GM19452 (cell line): ENCODE data around the gene GMDS.
"Not testable (repeated sequence)": the region's sequence is repeated elsewhere in the genome, so short reads cannot be mapped to it uniquely, and the experiment has no call there.

Experiments
- ATAC-seq: cut with Tn5 transposase; IDR thresholded peaks from one replicate; pipeline ENCODE4 v1.9.1; 2021; ENCODE audit not compliant: unreplicated experiment

GMDS gene

DNA sequence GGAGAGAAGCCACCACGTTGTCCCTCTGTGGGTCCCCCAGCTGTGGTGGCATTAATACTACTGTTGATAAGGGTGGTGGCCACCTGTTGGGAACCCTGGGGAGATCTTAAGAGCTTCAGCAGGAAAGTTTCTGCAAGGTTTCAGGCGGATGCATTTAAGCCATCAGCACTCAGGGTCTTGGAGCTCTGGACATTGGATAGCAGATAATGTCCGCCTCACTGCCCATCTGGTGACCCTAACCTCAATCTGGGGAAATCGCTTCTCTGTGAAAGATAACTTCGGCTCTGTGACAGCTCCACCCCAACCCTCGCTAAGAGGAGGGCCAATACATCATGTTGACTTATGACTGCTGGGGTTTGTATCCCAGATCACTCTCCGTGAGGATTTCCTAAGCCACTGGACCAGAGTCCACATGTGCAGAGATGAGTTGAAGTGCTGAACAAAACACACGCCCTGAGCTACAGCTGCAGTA lies 542.8 kb downstream of the GMDS start:
- no peak for ATAC-seq

DNA sequence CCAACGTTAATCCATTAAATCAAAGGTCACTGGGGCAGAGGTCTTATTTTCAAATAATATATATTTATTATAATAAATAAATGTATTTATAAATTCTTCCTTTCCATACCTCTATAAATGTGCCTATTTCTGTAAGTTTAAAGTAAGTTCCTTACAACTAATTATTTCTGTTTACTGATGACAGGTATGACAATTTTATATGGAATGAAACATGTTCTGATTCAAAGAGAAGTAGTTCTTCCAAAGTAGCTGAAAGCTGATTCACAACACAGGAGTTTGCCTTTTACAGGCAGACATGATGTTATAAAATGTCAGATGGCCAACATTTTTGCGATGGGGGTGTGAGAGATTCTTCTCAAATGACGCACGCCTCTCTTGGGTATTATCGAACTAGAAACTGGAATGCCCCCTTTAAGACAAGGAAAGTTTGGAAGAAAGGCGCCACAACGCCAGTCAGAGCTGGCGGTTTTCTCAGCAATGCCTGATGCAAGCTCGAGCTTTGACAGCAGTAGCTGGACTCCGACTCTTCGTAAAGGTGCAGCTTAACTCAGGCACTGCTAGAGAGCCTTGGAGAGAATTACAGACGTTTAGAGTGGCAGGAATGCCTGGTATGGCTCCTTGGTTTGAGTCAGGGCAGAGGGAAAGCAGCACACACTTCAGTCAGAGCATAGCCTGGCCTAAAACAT lies 543.6 kb downstream of the GMDS start:
- ATAC-seq, result no peak

DNA sequence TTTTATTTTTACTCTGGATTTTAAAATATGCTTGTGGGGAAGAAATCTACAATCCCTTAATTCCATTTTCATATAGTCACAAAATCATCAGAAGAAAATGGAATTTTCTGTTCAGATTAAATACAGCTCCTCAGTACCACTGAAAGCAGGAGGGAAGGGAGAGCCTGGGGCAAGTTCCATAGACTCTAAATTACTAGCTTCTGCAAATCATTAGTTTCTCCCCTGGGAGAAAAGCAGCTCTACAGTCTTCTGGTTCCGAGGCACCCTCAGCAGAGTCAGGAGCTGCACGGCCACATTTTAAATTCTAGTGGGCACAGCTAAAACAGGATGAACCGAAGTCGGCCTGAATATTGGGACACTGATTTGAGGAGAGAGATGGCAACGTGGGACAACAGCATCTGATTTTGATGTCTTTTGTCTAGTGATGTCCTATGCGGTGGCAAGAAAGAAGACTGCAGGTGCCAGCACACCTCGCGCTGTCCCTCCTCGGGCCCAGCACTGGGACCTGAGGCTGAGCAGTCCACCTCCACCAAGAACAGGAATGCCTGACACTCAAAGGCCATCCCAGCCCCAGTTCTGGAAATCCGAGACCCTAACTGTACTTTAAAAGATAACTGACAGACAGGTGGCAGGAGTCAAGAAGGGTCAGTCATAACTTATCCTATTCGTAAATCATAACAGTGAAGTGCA lies 545.0 kb downstream of the GMDS start:
- ATAC-seq, result no peak

DNA sequence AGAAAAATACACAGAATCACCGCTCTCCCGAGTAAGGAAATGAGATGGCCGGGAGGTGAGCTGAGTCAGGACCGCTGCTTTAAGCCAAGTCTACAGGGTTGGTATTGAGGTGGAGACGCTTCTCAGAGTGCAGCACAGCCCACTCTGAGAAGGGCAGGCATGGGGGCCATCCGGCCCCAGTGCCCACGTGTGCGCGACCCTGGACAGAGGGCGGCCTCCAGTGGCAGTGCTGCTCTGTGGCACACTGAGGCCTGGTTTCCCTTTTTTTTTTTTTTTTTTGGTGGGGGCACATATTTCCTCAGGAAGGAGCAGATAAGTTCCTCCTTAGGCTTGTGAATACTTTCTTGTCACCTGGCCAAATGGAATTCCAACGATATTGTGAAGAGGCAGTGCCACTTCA lies 546.9 kb downstream of the GMDS start:
- ATAC-seq, result no peak

DNA sequence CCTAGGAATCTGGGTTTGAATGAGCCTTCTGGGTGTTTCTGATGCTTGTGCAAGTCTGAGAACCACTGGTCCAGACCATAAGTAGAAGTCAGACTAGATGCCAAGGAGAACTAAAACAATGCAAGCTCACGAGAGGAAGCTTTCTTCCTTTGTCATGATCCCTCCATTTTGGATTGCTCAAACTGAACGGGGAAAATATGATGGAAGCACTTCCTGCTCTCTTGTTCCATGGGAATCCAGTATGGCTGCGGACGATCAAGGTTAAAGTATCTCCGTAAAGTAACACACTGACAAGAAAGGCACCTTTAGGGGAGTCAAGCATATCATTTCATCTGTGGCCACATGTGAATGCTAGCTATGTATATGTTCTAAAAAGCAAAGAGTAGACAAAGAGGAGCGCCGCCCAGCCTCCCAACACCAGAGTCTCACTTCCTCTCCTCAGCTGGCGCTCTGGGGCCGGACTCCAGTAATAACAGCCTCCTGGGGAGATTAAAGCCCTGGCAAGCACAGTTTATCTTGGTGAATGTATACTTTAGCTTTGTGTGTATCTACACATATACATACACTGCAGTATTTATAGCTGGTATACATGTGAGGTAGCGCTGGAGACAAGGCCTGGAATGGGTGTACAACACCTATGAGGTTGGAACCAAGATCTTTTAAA lies 547.6 kb downstream of the GMDS start:
- no peak for ATAC-seq

DNA sequence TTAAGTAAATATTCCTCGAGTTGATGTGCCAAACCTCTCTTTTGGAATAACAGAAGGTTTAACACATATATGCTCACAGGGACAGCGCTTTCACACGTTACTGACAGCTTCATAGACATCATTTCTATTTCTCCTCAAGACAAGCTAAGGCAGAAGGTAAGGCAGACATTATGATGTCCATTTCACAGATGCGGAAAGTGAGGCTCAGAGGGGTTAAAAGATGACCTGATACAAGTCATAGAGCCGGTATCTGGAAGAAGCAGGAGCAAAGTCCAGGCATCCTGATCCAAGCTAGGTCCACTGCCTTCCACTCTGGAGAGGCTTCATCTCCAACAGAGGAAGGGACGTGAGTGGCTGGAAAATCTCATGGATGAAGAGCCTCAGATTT lies 548.9 kb downstream of the GMDS start:
- no peak for ATAC-seq

DNA sequence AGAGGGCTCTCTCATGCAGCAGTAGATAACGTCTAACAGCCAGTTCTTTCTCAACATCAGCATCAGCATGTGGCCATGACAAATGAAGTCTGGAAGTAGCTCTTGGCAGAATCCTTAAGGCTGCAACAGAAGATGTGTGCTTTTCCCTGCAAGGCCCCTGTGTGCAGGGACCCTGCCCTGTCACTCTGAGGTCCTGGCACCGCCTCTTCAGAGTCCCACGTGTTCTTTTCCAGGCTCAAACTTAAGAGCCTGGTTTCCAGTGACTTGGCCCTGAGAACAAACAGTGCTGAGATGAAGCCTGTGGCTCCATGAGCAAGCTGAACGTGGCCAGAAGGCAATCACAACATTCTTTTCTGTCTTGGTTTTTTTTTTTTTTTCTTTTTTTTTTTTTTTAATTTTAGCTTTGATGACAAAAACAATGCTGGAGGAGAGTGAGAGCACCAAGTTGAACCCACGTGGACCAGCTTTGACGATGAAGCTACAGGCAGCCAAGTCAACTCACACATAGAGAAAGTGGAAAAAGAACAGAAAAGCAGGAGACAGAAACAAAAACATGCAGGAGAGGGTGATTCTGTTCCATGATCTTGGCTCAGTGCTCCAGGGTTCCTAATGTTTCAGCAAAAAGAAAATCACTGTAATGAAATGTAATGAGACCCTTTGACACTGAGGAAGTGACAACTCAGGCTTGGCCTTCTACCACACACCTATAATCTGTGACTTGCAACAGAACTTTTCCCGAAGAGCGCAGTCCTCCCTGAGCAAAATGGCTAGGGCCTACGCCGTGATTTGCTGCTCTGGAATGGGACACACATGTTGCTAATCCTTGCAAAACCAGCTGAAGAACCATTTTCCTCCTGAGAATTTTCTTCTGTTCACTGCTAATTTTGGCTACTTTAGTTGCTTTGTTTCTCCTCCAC lies 549.6 kb downstream of the GMDS start:
- no peak for ATAC-seq

DNA sequence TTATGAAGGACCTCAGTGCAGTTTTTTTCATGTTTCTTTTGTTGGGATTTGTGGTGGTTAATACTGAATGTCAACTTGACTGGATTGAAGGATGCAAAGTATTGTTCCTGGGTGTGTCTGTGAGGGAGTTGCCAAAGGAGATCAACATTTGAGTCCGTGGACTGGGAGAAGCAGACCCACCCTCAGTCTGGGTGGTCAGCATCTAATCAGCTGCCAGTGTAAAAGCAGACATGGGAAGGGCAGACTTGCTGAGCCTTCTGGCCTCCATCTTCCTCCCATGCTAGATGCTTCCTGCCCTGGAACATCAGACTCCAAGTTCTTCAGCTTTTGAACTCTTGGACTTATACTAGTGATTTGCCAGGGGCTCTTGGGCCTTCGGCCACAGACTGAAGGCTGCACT lies 553.6 kb downstream of the GMDS start:
- not testable (repeated sequence) for ATAC-seq

DNA sequence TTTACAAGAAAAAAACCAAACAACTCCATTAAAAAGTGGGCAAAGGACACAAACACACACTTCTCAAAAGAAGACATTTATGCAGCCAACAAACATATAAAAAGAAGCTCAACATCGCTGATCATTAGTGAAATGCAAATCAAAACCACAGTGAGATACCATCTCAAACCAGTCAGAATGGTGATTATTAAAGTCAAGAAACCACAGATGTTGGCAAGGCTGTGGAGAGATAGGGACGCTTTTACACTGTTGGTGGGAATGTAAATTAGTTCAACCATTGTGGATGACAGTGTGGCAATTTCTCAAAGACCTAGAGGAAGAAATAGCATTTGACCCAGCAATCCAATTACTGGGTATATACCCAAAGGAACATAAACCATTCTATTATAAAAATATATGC lies 554.7 kb downstream of the GMDS start:
- not testable (repeated sequence) for ATAC-seq

DNA sequence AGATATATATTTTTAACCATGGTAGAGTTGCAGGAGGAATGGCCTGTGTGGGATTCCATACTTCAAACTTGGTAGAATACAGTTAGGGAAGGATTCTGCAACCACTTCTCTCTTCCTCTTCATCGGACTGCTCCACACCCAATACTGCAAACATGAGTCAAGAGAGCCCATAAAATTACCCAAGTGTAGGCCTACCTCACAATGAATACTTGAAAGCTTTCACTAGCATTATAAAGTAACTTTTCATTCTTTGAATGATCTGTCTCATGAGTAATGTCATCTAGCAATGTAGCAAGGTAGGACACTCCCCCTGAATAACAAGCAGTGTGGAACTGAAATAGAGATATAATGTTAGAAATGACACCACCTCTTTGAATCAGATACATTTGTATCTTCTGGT lies 556.3 kb downstream of the GMDS start:
- ATAC-seq, result no peak

DNA sequence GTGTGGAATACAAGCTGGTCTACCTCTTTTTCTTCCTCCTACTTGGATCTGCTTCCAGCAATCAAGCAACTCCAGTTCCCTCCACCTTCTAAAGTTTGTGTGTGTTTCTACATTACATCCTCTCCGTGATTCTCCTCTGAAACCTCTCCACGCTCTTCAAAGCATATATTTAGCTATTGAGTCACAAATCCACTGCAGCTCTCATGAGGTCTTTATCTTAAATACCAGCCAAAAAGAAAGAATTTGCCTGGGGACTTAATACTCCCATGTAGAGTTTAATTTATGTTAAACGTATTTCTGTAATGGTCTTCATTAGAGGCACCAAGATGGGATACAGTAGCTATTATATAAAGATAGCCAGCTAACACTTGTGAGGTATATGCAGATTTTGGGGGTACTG lies 557.0 kb downstream of the GMDS start:
- no peak for ATAC-seq

DNA sequence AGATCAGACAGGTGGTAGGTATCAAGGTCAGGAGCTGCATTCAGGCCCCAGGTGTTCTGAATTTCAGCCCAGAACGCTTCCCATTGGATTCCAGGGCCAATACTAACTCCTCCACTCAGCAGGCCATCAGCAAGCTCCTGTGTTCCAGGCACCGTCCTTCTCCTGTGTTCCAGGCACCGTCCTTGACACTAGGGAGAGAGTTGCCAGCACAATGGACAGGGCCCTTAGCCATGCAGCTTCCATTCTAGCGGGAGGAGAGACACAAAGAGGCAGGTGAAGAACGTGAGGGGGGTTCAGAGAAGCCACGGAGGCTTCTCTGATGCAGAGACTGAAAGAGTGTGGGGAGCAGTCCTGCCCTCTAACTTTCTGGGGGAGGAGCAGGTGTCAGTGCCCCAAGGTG lies 558.0 kb downstream of the GMDS start:
- no peak for ATAC-seq

DNA sequence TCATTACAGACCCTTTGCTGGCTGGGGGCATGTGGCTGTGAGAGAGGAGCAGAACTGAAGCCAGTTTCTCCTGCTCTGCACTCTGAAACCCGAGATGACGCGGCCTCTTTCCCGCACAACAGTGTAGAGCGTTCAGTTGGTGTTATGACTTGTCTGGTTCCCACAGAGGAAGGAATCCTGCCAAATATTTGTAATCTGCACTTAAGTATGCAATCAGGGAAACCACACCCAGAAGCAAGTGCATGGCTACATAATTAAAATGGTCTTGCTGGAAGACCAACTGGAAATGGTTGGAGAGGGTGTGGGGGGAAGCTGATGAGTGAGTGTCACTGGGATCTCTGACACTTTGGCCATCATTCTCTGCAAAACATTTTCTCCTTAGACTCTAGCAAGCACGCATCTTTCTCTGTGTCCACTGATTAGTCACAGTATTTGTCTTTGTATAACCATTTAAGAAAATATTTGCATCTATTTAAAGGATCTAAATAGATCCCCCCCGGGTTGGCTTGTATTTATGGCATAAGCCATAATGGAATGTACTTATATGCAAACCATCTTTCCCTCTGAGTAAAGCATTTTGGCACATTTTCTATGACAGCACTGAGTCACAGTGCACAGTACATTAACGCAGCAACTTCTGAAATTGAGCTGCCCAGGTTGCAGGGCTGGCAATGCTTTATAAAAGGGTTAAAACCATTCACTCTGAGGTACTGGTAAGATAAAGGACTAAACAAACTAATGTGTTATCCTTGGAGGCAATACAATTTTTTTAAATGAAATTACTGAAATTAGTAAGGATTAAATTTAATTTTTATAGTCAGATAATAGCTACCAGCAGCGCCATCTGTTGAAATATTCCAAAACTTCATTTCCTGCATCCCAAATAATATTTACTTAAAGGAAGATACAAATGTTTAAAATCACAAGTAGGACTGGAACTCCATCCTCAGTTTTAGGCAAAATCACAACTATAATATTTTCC lies 559.0 kb downstream of the GMDS start:
- no peak for ATAC-seq

DNA sequence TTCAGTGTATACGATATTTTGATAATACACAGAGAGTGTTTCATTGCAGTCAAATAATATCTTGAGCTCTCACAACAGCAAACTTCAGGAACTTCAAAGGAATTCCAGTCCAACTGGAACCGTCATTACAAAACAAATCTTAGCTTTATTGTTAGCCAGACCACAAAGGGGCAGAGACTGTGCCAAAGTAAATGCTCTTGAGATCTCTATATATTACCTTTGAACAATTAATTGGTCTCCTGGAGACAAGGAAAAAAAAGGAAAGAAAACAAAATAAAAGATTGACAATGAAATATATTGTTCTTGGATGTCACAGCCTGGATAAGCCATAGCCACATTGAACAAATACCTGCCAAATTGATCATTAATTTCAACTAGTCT lies 565.7 kb downstream of the GMDS start:
- no peak for ATAC-seq

DNA sequence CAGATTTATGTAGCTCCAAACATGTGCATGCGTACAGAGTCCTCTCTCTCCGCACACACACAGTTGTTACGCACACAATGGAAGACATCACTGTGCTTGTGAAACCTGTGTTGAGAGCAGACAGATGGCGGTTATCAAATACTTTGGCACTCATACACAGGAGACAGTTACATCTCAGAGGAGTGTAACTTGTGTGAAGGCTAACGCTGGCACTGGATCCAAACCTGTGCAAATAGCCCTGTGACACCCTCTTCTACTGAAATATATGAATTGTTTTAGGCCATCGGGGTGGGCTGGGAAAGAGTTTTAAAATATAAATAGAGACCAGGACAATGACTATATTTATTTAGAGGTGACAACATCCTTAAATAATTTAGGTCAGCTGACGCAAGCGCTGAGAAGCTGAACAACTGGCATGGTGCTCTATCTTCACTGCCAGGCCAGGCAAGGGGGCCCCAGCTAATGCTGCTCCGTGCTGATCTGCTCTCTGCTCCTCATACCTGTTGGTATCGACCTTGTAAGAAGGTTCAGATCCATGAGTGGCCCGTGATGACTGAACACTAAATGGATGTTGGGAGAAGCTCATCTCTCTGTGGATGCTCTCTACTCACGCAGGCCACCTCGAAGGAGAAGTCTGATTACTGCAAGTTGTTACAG lies 566.2 kb downstream of the GMDS start:
- ATAC-seq, result no peak

DNA sequence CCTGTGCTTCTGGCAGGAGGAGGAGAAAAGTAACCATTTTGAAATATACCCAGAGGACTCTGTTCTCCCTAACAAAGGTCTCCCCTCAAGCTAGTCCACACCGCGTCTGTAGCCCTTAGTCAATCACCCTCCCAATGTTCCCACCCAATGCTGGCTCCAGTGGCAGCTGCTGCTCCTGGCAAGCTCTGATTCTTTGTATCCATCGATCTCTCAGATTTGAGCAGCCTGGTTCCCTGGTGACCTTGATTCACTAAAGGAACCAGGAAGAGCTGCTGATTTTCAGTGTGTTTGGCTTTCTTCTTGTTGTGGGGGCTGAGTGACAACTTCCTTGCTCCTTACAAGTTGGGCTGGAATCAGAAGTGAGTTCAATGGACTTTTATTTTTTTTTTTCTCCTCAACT lies 567.2 kb downstream of the GMDS start:
- no peak for ATAC-seq

DNA sequence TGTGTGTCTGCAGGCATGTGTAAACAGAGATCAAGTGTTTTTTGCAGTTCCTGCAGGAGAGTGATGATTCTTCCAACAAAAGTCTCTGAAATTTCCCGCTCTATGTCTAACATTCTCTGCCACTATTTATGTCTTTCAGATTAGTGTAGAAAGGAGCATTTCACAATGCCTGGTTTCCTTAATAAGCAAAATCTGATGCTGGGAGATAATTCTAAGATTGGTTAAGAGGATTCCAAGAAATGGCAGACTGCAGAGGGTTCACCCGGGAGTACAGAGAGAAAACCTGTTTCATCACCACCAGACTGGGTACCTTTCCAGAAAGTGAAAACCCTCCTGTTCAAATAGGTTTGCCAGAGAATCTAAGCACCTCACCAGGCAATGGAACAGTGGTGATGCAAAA lies 573.0 kb downstream of the GMDS start:
- no peak for ATAC-seq

DNA sequence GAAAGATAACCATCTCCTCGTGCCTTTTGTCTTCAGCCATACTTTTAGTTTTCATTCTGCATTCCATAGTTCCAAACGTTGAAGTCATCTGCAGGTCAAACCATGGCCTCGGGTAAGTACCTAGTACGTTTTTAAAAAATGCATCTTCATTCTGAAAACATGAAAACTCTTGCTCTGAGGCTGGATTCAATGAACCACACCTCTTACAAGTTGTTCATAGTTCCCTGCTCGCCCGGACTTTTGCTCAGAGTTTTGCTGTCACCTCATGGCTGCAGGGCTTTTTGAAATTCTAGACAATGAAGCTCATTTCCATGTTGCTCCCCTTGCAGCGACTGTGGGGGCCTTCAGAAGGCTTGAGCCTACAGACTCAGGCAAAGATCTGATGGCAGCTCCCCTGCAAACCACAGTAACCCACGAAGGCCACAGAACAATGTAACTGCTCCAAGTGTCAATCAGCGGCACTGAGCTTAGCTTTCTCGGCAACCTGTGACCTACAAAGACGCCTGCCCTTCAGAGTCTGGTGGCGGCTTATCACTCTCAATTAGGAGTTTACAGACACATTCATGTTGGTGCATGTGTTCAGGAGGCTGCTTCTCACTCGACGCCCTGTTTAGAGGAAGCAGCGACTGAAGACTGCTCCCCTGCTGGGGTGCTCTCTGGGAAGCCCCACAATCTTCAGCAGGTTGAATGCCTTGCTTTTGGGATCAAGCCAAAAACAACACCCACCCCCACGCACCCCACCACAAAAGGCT lies 574.5 kb downstream of the GMDS start:
- no peak for ATAC-seq

DNA sequence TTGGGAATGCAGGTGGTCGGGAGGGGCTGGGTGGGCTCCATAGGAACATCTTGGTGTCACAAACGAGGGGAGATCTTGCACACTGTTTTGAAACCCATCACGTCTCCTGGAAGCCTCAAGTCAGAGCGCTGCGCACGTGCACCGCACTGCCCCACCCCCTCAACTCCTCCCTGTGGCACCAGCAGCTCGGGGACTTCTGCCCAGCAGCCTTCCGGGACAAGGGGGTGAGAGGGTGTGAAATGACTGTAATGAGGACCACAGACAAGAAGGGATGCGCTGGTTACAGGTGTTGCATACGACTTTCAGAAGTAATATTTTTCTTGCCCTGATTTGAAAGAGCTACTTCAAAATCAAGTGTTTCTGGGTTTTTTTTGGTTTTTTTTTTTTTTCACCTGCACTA lies 575.4 kb downstream of the GMDS start:
- ATAC-seq, result no peak
